Neural cell (in vitro differentiated cells): ENCODE measurements around the gene PAIP1. TPM values are rescaled to one million over a fixed set of nuclear protein-coding genes. Genes with fewer than 3 reads are reported as not detected.

Experiments
- H2AFZ ChIP-seq: fragments of 200-600, 300-800 bp; sonication (generic), shearing (Covaris generic); 2 replicates; pipeline ENCODE4 v1.6.0; 2014; ENCODE audit warnings: low read depth, mild to moderate bottlenecking, antibody characterized with exemption, low read length, moderate library complexity
- H3F3A ChIP-seq: fragments of 200-600 bp; shearing (Covaris generic); 2 replicates; pipeline ENCODE4 v1.6.1; 2016; ENCODE audit warnings: mild to moderate bottlenecking, moderate library complexity, mixed read lengths, antibody characterized with exemption, low read length; ENCODE audit not compliant: insufficient read depth, poor library complexity, severe bottlenecking
- H3K27ac ChIP-seq: fragments of 200-600, 300-800 bp; sonication (generic), shearing (Covaris generic); 2 replicates; pipeline ENCODE4 v1.5.1; 2014; ENCODE audit warnings: mild to moderate bottlenecking, low read length, moderate library complexity
- H3K27me3 ChIP-seq: fragments of 300-800, 200-600 bp; sonication (generic), shearing (Covaris generic); 2 replicates; pipeline ENCODE4 v1.6.0; 2014; ENCODE audit warnings: mild to moderate bottlenecking, low read depth, low read length, moderate library complexity; ENCODE audit not compliant: insufficient read depth
- H3K36me3 ChIP-seq: fragments of 300-800, 200-600 bp; sonication (generic), shearing (Covaris generic); 2 replicates; pipeline ENCODE4 v1.5.1; 2014; ENCODE audit warnings: mild to moderate bottlenecking, antibody characterized with exemption, low read length, moderate library complexity; ENCODE audit not compliant: insufficient read depth
- H3K4me2 ChIP-seq: fragments of 300-800, 200-600 bp; sonication (generic), shearing (Covaris generic); 2 replicates; pipeline ENCODE4 v1.6.0; 2014; ENCODE audit warnings: mild to moderate bottlenecking, low read length
- H3K4me3 ChIP-seq: fragments of 300-800, 200-600 bp; sonication (generic), shearing (Covaris generic); 2 replicates; pipeline ENCODE4 v1.5.1; 2014; ENCODE audit warnings: mild to moderate bottlenecking, low read length, moderate library complexity
- H3K79me2 ChIP-seq: fragments of 200-600 bp; shearing (Covaris generic); replicated peaks from 2 replicates; pipeline ENCODE4 v1.6.0; 2014; ENCODE audit warnings: mild to moderate bottlenecking, low read length, moderate library complexity; ENCODE audit not compliant: insufficient read depth
- H3K9ac ChIP-seq: fragments of 300-800, 200-600 bp; sonication (generic), shearing (Covaris generic); 2 replicates; pipeline ENCODE4 v1.6.1; 2016; ENCODE audit warnings: mild to moderate bottlenecking, low read length, mixed read lengths
- H3K9me2 ChIP-seq: fragments of 200-600 bp; shearing (Covaris generic); 2 replicates; pipeline ENCODE4 v1.6.1; 2016; ENCODE audit warnings: mild to moderate bottlenecking, low read length, mixed read lengths; ENCODE audit not compliant: insufficient read depth
- H3K9me3 ChIP-seq: fragments of 200-600, 300-800 bp; sonication (generic), shearing (Covaris generic); 2 replicates; pipeline ENCODE4 v1.6.1; 2016; ENCODE audit warnings: mild to moderate bottlenecking, mixed run types, low read length, moderate library complexity, mixed read lengths
- H4K20me1 ChIP-seq: fragments of 200-600 bp; shearing (Covaris generic); 2 replicates; pipeline ENCODE4 v1.6.1; 2016; ENCODE audit warnings: mild to moderate bottlenecking, mixed run types; ENCODE audit not compliant: insufficient read depth
- CTCF ChIP-seq: fragments of 450-650 bp; IDR thresholded peaks from 2 replicates; pipeline ENCODE4 v1.5.1; 2014; ENCODE audit warnings: antibody characterized with exemption, mild to moderate bottlenecking, moderate library complexity; ENCODE audit not compliant: poor library complexity, severe bottlenecking
- EP300 ChIP-seq: fragments of 450-650 bp; conservative IDR thresholded peaks from 2 replicates; pipeline ENCODE4 v1.6.1; 2014; ENCODE audit warnings: antibody characterized with exemption, mild to moderate bottlenecking, moderate library complexity; ENCODE audit not compliant: poor library complexity, severe bottlenecking
- EZH2 ChIP-seq: fragments of 200-600, 300-800 bp; shearing (Covaris generic), sonication (generic); IDR thresholded peaks from 2 replicates; pipeline ENCODE4 v1.6.1; 2014; ENCODE audit warnings: antibody characterized with exemption, low read length, borderline replicate concordance, mild to moderate bottlenecking; ENCODE audit not compliant: insufficient read depth, poor library complexity, severe bottlenecking
- MXI1 ChIP-seq: fragments of 450-650 bp; conservative IDR thresholded peaks from 2 replicates; pipeline ENCODE4 v1.6.1; 2014; ENCODE audit warnings: antibody characterized with exemption, mild to moderate bottlenecking; ENCODE audit not compliant: poor library complexity, severe bottlenecking
- POLR2AphosphoS5 ChIP-seq: IDR thresholded peaks from 2 replicates; pipeline ENCODE4 v1.6.1; 2012
- RAD21 ChIP-seq: fragments of 450-650 bp; conservative IDR thresholded peaks from 2 replicates; pipeline ENCODE4 v1.6.1; 2014; ENCODE audit warnings: antibody characterized with exemption, mild to moderate bottlenecking, moderate library complexity
- REST ChIP-seq: IDR thresholded peaks from 2 replicates; pipeline ENCODE4 v1.6.1; 2012; ENCODE audit warnings: borderline replicate concordance
- SMC3 ChIP-seq: fragments of 450-650 bp; conservative IDR thresholded peaks from 2 replicates; pipeline ENCODE4 v1.6.1; 2014; ENCODE audit warnings: antibody characterized with exemption, mild to moderate bottlenecking, moderate library complexity; ENCODE audit not compliant: poor library complexity
- TAF1 ChIP-seq: IDR thresholded peaks from 2 replicates; pipeline ENCODE4 v1.6.1; 2012; ENCODE audit warnings: low read depth
- polyA plus RNA-seq: library from polyadenylated mRNA; depleted of rRNA; stranded (reverse); fragments of >200 nt; gene quantifications from 2 replicates; pipeline ENCODE4 v1.2.3, GENCODE V29; 2014

The PAIP1 gene
- polyA plus RNA-seq, 1 donor from 2014 or later: 276 TPM

- H2AFZ ChIP-seq: no peak overlapping the region
- no peaks in the 10 kb centered on the region for H3F3A ChIP-seq
- H3K79me2 ChIP-seq: peaks cover 63% of the 10 kb centered on the region
- TF ChIP-seq TAF1: no peak
- no peak for TF ChIP-seq CTCF
- TF ChIP-seq SMC3: no peak
- no peak for TF ChIP-seq REST
- TF ChIP-seq EP300: no peak
- no peak for TF ChIP-seq EZH2
- TF ChIP-seq RAD21: no peak
- TF ChIP-seq MXI1: no peak
- TF ChIP-seq POLR2AphosphoS5: no peak
- H3K9me2 ChIP-seq: no peaks in the 10 kb centered on the region
- H3K27me3 ChIP-seq: no peaks in the 10 kb centered on the region
- H3K36me3 ChIP-seq: peaks cover 9% of the 10 kb centered on the region
- H3K27ac ChIP-seq: no peak overlapping the region
- no peaks in the 10 kb centered on the region for H3K9me3 ChIP-seq
- H4K20me1 ChIP-seq: no peaks in the 10 kb centered on the region
- no peak overlapping the region for H3K4me3 ChIP-seq
- H3K4me2 ChIP-seq: no peak overlapping the region
- H3K9ac ChIP-seq: no peak overlapping the region
Measured at GRCh38 chr5:43547532-43547931, 9.3 kb downstream of the PAIP1 start.

- Histone ChIP-seq H4K20me1 (no peaks in the 10 kb centered on the region), H3K9ac (no peak overlapping the region), H3K4me3 (no peak overlapping the region), H3K9me2 (no peaks in the 10 kb centered on the region), H3K27me3 (no peaks in the 10 kb centered on the region), H2AFZ (no peak overlapping the region), H3K36me3 (peaks cover 5% of the 10 kb centered on the region), H3K4me2 (no peak overlapping the region), H3K27ac (no peak overlapping the region), H3K9me3 (no peaks in the 10 kb centered on the region), H3F3A (no peaks in the 10 kb centered on the region), H3K79me2 (peaks cover 36% of the 10 kb centered on the region)
- no peak for TF ChIP-seq REST
- TF ChIP-seq TAF1: no peak
- no peak for TF ChIP-seq RAD21
- TF ChIP-seq SMC3: no peak
- no peak for TF ChIP-seq EZH2
- no peak for TF ChIP-seq CTCF
- TF ChIP-seq EP300: no peak
- no peak for TF ChIP-seq MXI1
- TF ChIP-seq POLR2AphosphoS5: no peak
Measured at GRCh38 chr5:43543434-43543833, 13.4 kb downstream of the PAIP1 start.
